Thoracic aorta (tissue), 2 donors: Measurements from ENCODE around the gene CPA1. TPM values are rescaled to one million over a fixed set of nuclear protein-coding genes. Genes with fewer than 3 reads are reported as not detected.

Source experiments
- ATAC-seq: fragments of 150-250 bp; one replicate; pipeline ENCODE4 v1.8.0; 2017; ENCODE audit warnings: low read depth; ENCODE audit not compliant: insufficient number of reproducible peaks, low FRiP score
- DNase-seq: peaks from one replicate; pipeline ENCODE4 v3.0.0-alpha.2; 2020; ENCODE audit warnings: low spot score
- H3K27ac ChIP-seq, 2 donors: fragments of 200-600 bp; sonication (generic); 1 replicate in 1 of 2; 2 replicates in 1 of 2; pipeline ENCODE4 v1.5.1; 2016; ENCODE audit warnings: mild to moderate bottlenecking in 2 of 2, moderate library complexity in 2 of 2
- H3K27me3 ChIP-seq: fragments of 200-600 bp; sonication (generic); replicated peaks from 2 replicates; pipeline ENCODE4 v1.6.0; 2016; ENCODE audit warnings: mild to moderate bottlenecking; ENCODE audit not compliant: insufficient read depth
- H3K36me3 ChIP-seq: fragments of 200-600 bp; sonication (generic); one replicate; pipeline ENCODE4 v1.5.1; 2016
- H3K4me1 ChIP-seq, 2 donors: fragments of 200-600 bp; sonication (generic); 1 replicate in 1 of 2; 2 replicates in 1 of 2; pipeline versions ENCODE4 v1.5.1 to v1.6.0; 2016; ENCODE audit warnings: low read depth in 2 of 2, mild to moderate bottlenecking in 1 of 2; ENCODE audit not compliant: control insufficient read depth in 1 of 2
- H3K4me3 ChIP-seq: fragments of 200-600 bp; sonication (generic); 2 replicates; pipeline ENCODE4 v1.5.1; 2016; ENCODE audit warnings: mild to moderate bottlenecking
- H3K9me3 ChIP-seq: fragments of 200-600 bp; sonication (generic); 2 replicates; pipeline ENCODE4 v1.5.1; 2016
- total RNA-seq, 2 donors: library from RNA; depleted of rRNA; stranded (reverse); fragments of >200 nt; gene quantifications; one replicate each; pipeline versions ENCODE4 v1.1.0 to v1.2.3, GENCODE V29; 2016
- TF ChIP-seq, protein P1 (sequence below): fragments of 200-600 bp; sonication (generic); IDR thresholded peaks from one replicate; pipeline ENCODE4 v1.5.1; 2019; ENCODE audit warnings: antibody characterized with exemption

CPA1 gene
- total RNA-seq, 2 donors from 2014 or later, result 1.8 to 4.1 TPM

GRCh38 chr7:130345725-130346124 lies 34.6 kb upstream of the CPA1 start:
- Histone ChIP-seq H3K36me3 (no peaks in the 10 kb centered on the region), H3K27ac (no peak overlapping the region), H3K27me3 (no peaks in the 10 kb centered on the region), H3K9me3 (no peaks in the 10 kb centered on the region), H3K4me3 (no peak overlapping the region), H3K4me1 (no peaks in the 10 kb centered on the region)
- ATAC-seq (no peak), DNase-seq (no peak)
- TF ChIP-seq, protein P1, sequence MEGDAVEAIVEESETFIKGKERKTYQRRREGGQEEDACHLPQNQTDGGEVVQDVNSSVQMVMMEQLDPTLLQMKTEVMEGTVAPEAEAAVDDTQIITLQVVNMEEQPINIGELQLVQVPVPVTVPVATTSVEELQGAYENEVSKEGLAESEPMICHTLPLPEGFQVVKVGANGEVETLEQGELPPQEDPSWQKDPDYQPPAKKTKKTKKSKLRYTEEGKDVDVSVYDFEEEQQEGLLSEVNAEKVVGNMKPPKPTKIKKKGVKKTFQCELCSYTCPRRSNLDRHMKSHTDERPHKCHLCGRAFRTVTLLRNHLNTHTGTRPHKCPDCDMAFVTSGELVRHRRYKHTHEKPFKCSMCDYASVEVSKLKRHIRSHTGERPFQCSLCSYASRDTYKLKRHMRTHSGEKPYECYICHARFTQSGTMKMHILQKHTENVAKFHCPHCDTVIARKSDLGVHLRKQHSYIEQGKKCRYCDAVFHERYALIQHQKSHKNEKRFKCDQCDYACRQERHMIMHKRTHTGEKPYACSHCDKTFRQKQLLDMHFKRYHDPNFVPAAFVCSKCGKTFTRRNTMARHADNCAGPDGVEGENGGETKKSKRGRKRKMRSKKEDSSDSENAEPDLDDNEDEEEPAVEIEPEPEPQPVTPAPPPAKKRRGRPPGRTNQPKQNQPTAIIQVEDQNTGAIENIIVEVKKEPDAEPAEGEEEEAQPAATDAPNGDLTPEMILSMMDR, result no peak

DNA sequence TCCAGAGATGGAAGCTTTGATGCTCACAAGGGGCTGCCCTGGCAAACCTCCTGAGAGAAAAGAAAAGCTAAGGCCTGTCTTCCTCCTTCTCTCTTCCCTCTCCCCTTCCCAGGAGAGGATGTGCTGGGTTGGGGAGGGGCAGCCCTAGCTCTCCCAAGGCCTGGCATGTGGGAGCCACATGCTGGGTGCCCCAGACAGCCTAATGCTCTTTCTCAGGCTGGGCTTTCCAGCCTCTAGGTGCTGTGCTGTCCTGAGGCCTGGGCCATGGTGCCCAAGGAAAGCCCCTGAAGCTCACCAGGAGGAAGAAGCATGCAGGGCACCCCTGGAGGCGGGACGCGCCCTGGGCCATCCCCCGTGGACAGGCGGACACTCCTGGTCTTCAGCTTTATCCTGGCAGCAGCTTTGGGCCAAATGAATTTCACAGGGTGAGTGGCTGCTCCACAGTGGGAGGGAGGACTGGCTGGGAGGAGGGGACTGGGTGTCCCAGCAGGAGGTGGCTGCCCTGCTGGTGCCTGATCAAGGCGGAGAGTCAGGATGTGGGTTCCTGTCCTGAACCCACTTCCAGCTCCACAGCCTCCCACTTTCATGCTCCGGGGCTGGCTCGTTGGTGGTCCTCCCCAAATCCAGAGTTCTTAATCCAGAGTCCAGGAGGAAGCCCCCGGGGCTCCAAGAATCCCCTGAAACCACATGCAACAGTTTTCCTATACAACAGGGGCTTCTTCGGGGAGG lies 34.0 kb upstream of the CPA1 start:
- Histone ChIP-seq H3K27ac (no peak overlapping the region), H3K4me3 (no peak overlapping the region)

DNA sequence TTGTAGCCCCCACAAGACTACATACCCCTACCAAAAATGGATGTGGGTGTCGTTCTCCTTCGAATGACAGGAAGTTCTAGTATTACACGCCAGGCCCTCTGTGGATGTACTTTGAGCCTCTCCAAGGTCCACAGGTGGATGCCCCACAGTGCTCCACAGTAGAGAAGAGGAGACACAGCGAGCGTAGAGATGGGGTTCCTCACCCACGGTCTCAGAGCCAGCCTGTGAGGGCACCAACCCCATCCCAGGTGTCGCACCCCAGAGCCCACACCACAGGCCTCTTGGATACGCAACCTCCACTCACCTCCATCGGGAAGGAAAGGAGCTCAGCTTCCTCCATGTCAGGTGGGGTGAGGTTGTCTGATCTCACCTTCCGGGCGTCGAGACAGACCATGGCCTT lies 33.4 kb upstream of the CPA1 start:
- DNase-seq (no peak), ATAC-seq (no peak)
- H3K27ac ChIP-seq, result no peak overlapping the region
- no peaks in the 10 kb centered on the region for H3K4me1 ChIP-seq
- no peaks in the 10 kb centered on the region for H3K27me3 ChIP-seq
- no peaks in the 10 kb centered on the region for H3K9me3 ChIP-seq
- no peaks in the 10 kb centered on the region for H3K36me3 ChIP-seq
- no peak overlapping the region for H3K4me3 ChIP-seq
- TF ChIP-seq, protein P1, result no peak

More for the DNA sequence above, 34.0 kb upstream of the CPA1 start:
- TF ChIP-seq, protein P1, result no peak
- Histone ChIP-seq H3K27me3 (no peaks in the 10 kb centered on the region), H3K9me3 (no peaks in the 10 kb centered on the region), H3K4me1 (no peaks in the 10 kb centered on the region), H3K36me3 (no peaks in the 10 kb centered on the region)
- DNase-seq (no peak), ATAC-seq (no peak)

DNA sequence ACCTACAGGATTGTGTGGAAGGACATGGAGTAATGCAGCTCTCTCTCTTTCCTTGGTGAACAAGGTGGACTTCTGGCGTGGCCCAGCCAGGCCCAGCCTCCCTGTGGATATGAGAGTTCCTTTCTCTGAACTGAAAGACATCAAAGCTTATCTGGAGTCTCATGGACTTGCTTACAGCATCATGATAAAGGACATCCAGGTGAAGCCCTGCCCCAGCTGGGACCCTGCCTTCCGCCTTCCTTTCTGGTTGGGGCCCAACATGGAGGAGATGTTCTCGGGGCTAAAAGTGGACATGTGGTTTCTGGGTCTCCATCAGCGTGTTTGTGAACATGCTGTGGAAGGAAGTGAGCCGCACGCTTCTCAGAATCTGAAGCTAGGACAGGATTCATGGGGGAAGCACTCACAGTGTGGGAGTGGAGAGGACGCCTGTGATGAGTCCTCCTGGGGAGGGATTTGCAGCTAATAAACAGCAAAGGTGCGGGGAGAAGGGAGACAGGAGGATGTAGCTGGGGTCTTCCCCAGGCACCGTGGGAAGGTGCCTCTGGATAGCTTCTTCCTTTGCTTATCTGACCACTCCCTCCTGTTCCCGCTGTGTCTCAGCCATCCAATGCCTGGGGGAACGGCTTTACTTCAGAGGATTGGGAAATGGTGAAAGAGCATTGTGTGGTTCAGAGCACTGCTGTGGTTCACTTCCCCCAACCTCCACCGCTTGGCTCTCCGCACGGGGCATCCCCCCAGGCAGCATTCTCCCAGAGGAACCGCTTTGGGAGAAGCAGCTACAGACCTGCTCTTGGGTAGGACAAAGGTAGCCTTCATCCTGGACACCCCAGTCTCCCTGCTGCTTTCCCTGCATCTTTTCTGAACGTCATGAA lies 30.1 kb upstream of the CPA1 start:
- H3K4me1 ChIP-seq, result peaks cover 6 to 17% of the 10 kb centered on the region in 2 donors
- no peaks in the 10 kb centered on the region for H3K9me3 ChIP-seq
- DNase-seq, result no peak
- TF ChIP-seq, protein P1, result no peak
- no peaks in the 10 kb centered on the region for H3K36me3 ChIP-seq
- no peak overlapping the region for H3K27ac ChIP-seq
- ATAC-seq, result no peak
- H3K27me3 ChIP-seq, result no peaks in the 10 kb centered on the region
- H3K4me3 ChIP-seq, result no peak overlapping the region
